Natural killer cell treated with Interleukin-12 subunit alpha and Interleukin-12 subunit beta and Interleukin-15 and Interleukin-18, amount 100 ng/mL, for 72 hours (primary cell): ENCODE measurements around the gene SLC7A1. TPM values are rescaled to one million over a fixed set of nuclear protein-coding genes. Genes with fewer than 3 reads are reported as not detected.
A peak's percentile ranks its signal among the peaks of the same experiment; 100 is the strongest.
"Not testable (repeated sequence)": the region's sequence is repeated elsewhere in the genome, so short reads cannot be mapped to it uniquely, and the experiment has no call there.

Source experiments
- ATAC-seq, 2 donors: fragments of 150-1000 bp; cut with Tn5 transposase in 1 of 2; sonication (Bioruptor Pico), chemical (Tn5 transposase) in 1 of 2; 2 replicates each; pipeline ENCODE4 v1.10.0; 2021
- DNase-seq: peaks from one replicate; pipeline ENCODE4 v3.0.0; 2022; ENCODE audit warnings: low spot score
- H3K27ac Mint-ChIP-seq, 2 donors: 1 replicate in 1 of 2; 2 replicates in 1 of 2; pipeline ENCODE4 v1.8.0; 2022; ENCODE audit warnings: mixed read lengths in 2 of 2, mild to moderate bottlenecking in 1 of 2, moderate library complexity in 1 of 2
- H3K27me3 Mint-ChIP-seq, 2 donors: 1 replicate in 1 of 2; 2 replicates in 1 of 2; pipeline ENCODE4 v1.8.0; 2022; ENCODE audit warnings: mixed read lengths in 2 of 2
- H3K36me3 Mint-ChIP-seq: one replicate; pipeline ENCODE4 v1.8.0; 2022; ENCODE audit warnings: mixed read lengths
- H3K4me1 Mint-ChIP-seq, 2 donors: 1 replicate in 1 of 2; 2 replicates in 1 of 2; pipeline ENCODE4 v1.8.0; 2022; ENCODE audit warnings: low read depth in 2 of 2, mixed read lengths in 2 of 2, mild to moderate bottlenecking in 1 of 2
- H3K4me3 Mint-ChIP-seq: one replicate; pipeline ENCODE4 v1.8.0; 2022; ENCODE audit warnings: mixed read lengths
- H3K9me3 Mint-ChIP-seq: 2 replicates; pipeline ENCODE4 v1.8.0; 2022; ENCODE audit warnings: mixed read lengths
- total RNA-seq, 2 donors: library from RNA; stranded (reverse); gene quantifications; one replicate each; pipeline ENCODE4 v1.2.3, GENCODE V29; 2022

The SLC7A1 gene
- total RNA-seq = 100 to 1,000 TPM in 1 of 2 donors, 10 to 100 TPM in 1; 80.2 to 152 TPM

DNA sequence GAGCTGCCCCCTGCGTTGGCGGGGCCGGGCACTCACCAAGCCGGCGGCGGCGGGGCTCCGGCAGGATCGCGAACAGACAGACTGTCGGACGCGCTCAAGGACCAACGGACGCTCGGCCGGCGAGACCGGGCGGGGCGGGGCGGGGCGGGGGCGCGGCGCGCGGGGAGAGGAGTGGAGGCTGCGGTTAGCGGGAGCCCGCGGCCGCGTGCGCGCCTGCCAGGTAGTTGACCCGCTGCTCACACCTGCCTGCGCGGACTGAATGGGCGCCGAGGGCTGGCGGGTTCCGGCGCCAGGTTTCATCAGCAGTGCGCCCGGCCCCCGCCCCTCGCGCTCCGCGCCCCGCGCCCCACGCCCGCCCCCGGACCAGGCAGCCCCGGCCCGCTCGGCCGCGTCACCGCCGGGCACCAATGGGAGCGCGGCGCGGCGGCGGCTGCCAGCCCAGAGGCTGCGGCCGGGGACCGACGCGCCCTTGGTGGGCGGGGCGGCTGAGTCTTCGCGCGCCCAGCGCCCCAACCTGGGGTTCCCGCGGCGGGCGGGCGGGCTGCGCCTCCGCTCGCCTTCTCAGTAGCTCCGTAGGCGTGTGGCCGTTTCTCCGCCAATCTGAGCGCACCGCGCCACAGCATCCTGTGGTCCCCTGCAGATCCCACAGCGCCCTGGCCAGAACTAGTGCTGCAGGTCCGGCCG, at the start of gene SLC7A1:
Gene SLC7A1 (minus strand): TSS at position 309 of the 684 bp plus-strand sequence. CDS start 59,500 bp downstream, outside the sequence.
- DNase-seq (peak; percentile 92), ATAC-seq (peak; percentile 93 to 95)
- peaks cover 22 to 27% of the 10 kb centered on the region in 2 donors for H3K4me1 Mint-ChIP-seq
- peak within 1 kb of the TSS; percentile 88 for H3K4me3 Mint-ChIP-seq
- peak within 1 kb of the TSS; percentile 79 to 86 for H3K27ac Mint-ChIP-seq
- H3K27me3 Mint-ChIP-seq = peaks cover 0 to 2% of the 10 kb centered on the region in 2 donors
- H3K9me3 Mint-ChIP-seq = no peaks in the 10 kb centered on the region
- no peaks in the 10 kb centered on the region for H3K36me3 Mint-ChIP-seq

DNA sequence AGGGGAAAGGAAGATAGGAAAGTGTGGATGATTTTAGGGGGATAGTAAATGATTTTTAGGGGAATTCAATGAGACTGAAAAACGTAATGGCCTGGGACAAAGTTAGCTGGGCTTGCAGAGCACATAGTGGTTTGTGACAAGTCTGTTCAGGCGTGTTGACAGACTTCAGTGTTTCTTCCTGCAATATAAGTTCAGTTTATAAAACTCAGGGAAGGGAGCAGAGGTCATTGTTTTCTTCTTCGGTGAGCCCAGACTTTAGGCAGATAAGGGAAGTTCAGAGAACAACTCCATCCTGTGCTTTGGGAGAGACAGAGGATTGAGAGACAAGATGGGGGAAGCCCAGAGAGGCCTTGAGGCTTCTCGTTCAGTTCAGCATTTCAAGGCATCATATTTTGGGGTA, 45.2 kb upstream of the SLC7A1 start:
- Mint-ChIP-seq H3K27ac (no peak overlapping the region), H3K27me3 (peaks cover 13% of the 10 kb centered on the region in 2 donors), H3K4me3 (no peak overlapping the region), H3K9me3 (no peaks in the 10 kb centered on the region), H3K4me1 (no peaks in the 10 kb centered on the region), H3K36me3 (no peaks in the 10 kb centered on the region)
- ATAC-seq (no peak), DNase-seq (no peak)

DNA sequence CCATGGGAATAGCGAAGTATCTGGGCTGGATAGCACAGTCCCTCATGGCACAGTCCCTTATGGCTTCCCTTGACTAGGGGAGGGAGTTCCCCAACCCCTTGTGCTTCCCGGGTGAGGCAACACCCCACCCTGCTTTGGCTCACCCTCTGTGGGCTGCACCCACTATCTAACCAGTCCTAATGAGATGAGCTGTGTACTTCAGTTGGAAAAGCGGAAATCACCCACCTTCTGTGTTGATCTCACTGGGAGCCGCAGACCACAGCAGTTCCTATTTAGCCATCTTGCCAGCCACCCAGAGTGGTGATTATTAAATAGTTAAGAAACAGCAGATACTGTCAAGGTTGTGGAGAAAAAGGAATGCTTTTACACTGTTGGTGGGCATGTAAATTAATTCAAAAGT, 41.3 kb upstream of the SLC7A1 start:
- not testable (repeated sequence) for ATAC-seq, H3K4me1 Mint-ChIP-seq, H3K36me3 Mint-ChIP-seq, H3K4me3 Mint-ChIP-seq, H3K27ac Mint-ChIP-seq, H3K9me3 Mint-ChIP-seq, DNase-seq
- peaks cover 33 to 42% of the 10 kb centered on the region in 2 donors for H3K27me3 Mint-ChIP-seq

DNA sequence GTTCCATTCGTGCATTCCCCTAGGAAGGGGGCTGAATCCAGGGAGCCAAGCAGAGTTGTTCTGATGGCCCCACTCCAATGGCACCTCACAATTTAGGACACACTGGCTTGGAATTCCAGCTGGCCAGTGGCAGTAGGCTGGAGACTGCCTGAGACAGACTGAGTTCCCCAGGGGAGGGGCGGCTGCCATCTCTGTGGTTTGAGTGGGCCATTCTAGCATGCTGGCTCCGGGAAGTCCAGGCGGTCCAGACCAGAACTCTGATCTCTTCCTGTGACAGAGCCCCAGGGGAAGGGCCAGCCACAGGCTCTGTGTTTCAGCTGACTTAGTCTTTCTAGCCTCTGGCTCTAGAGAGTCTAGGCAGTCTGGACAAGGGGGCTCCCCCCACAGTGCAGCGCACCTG, 29.5 kb upstream of the SLC7A1 start:
- DNase-seq = no peak
- Mint-ChIP-seq H3K4me3 (no peak overlapping the region), H3K36me3 (no peaks in the 10 kb centered on the region), H3K4me1 (no peaks in the 10 kb centered on the region), H3K9me3 (peaks cover 3% of the 10 kb centered on the region), H3K27me3 (peaks cover 35 to 65% of the 10 kb centered on the region in 2 donors), H3K27ac (no peak overlapping the region)
- no peak for ATAC-seq

DNA sequence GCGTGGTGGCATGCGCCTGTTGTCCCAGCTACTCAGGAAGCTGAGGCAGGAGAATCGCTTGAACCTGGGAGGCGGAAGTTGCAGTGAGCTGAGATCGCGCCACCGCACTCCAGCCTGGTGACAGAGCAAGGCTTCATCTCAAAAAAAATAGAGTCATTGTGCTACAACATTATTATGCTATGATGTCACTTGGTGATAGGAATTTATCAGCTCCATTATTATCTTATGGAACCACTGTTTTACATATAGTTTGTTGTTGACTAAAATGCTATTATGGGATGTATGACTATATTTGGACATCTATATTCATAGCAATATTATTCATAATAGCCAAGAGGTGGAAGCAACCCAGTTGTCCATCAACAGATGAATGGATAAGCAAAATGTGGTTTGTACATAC, 26.4 kb upstream of the SLC7A1 start:
- no peak overlapping the region for H3K27ac Mint-ChIP-seq
- DNase-seq (no peak), ATAC-seq (no peak)
- no peak overlapping the region for H3K4me3 Mint-ChIP-seq
- peaks cover under 1% of the 10 kb centered on the region for H3K9me3 Mint-ChIP-seq
- peaks cover 34 to 53% of the 10 kb centered on the region in 2 donors for H3K27me3 Mint-ChIP-seq
- no peaks in the 10 kb centered on the region for H3K36me3 Mint-ChIP-seq
- H3K4me1 Mint-ChIP-seq = no peaks in the 10 kb centered on the region

DNA sequence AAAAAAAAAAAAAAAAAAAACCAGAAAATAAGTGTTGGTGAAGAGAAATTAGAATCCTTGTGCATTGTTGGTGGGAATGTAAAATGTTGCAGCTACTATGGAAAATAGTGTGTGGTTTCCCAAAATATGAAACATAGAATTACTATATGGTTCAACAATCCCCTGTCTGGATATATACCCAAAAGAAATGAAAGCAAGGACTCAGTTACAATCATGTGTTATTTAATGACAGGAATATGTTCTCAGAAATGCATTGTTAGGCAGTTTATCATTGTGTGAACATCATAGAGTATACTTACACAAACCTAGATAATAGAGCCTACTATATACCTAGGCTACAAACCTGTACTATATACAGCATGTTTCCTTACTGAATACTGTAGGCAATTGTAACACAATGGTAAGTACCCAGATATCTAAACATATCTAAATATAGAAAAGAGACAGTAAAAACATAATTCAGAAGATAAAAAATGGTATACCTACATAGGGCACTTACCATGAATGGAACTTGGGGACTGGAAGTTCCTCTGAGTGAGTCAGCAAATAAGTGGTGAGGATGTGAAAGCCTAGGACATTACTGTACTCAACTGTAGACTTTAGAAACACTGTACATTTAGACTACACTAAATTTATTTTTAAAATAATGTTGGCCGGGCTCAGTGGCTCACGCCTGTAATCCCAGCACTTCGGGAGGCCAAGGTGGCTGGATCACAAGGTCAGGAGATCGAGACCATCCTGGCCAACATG, 25.7 kb upstream of the SLC7A1 start:
- H3K36me3 Mint-ChIP-seq = no peaks in the 10 kb centered on the region
- no peak overlapping the region for H3K4me3 Mint-ChIP-seq
- H3K4me1 Mint-ChIP-seq = no peaks in the 10 kb centered on the region
- peaks cover 35 to 53% of the 10 kb centered on the region in 2 donors for H3K27me3 Mint-ChIP-seq
- DNase-seq = no peak
- H3K27ac Mint-ChIP-seq = no peak overlapping the region
- no peak for ATAC-seq
- no peaks in the 10 kb centered on the region for H3K9me3 Mint-ChIP-seq

DNA sequence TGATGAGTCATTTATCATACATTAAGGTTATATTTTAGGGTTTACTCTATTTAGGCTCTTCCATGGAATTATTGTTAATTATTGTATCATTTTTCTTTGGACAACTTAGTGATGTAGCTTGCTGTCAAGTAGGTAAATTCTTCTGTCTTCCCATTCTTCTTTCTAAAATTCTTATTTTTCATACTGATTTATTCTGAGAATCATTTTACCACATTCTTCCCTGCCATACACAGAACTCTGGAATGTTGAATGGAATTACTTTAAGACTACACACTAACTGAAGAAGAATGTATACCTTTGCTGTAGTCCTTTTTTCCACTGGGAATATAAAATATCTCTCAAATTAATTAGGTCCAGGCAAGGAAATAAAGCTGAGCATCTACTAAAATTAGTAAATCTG, 24.5 kb upstream of the SLC7A1 start:
- H3K4me3 Mint-ChIP-seq = no peak overlapping the region
- no peaks in the 10 kb centered on the region for H3K9me3 Mint-ChIP-seq
- peaks cover 37 to 55% of the 10 kb centered on the region in 2 donors for H3K27me3 Mint-ChIP-seq
- no peaks in the 10 kb centered on the region for H3K4me1 Mint-ChIP-seq
- no peak overlapping the region for H3K27ac Mint-ChIP-seq
- H3K36me3 Mint-ChIP-seq = no peaks in the 10 kb centered on the region
- DNase-seq (no peak), ATAC-seq (no peak)

DNA sequence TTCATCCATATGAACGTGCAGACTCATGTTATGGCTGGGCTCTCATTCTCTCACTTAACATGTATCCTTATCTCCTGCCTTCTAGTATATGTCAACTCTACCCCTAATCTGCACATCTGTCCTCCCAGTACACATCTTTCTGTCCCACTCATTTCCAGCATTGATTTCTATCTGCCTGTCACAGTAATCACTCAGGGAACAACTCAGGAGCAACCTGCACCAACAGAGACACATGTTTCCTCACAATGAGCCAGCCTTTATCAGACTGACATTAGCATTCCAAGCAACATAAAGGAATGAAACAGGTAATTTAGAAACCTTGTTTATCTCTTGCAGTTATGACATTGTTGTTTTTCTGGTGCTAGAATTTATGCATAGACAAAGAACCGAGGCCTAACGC, 17.6 kb upstream of the SLC7A1 start:
- no peaks in the 10 kb centered on the region for H3K9me3 Mint-ChIP-seq
- no peak overlapping the region for H3K27ac Mint-ChIP-seq
- no peaks in the 10 kb centered on the region for H3K4me1 Mint-ChIP-seq
- H3K4me3 Mint-ChIP-seq = no peak overlapping the region
- DNase-seq (no peak), ATAC-seq (no peak)
- H3K27me3 Mint-ChIP-seq = peaks cover 47 to 75% of the 10 kb centered on the region in 2 donors
- H3K36me3 Mint-ChIP-seq = no peaks in the 10 kb centered on the region

DNA sequence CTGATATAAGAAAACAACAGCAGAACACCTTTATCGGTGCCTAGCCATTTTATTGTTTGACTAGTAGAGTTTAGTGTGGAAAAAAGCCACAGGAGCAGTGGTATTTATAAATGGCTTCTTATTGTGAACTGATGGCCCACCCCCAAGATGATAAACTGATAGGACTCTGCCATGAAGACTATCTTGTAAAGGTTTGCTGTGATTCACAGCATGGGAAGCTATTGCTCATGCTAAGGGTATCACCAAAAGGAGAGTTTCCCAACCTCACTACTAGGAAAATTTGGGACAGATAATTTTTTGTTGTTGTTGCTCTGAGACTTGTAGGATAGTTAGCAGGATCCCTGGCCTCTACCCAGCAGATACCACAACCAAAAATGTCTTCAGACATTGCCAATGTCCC, 12.0 kb upstream of the SLC7A1 start:
- DNase-seq = no peak
- ATAC-seq = no peak
- Mint-ChIP-seq H3K9me3 (no peaks in the 10 kb centered on the region), H3K4me3 (no peak overlapping the region), H3K4me1 (no peaks in the 10 kb centered on the region), H3K27me3 (peaks cover 29 to 31% of the 10 kb centered on the region in 2 donors), H3K27ac (no peak overlapping the region), H3K36me3 (no peaks in the 10 kb centered on the region)

DNA sequence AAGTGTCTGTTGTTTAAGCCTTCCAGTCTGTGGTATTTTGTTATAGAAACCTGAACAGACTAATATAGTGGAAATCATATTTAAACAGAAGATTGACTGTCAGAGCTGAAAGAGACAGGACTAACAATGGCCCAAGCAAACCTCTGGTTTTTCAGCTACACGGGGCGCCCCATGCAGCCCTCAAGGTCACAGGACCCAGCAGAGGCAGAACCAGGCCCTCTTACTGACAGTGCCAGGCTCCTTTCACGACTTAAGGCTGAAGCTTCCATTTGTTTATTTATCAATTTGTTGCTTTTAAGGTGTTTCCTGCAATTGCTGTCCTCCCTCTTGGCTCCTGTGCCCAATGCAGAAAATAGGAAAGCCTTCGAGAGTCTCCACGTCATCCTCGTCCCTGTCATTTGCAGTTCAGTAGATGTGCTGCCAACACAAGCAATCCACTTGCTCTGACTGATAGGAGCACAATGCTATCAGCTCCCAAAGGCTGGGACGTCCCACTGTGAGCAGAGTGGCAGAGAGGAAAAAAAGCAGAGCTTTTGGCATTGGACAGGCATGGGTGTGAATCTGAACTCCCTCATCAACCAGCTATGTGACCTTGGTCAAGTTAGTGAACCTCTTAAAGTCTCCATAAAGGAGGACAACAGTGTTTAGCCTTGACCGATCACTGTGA, 10.5 kb upstream of the SLC7A1 start:
- Mint-ChIP-seq H3K27me3 (peaks cover 25 to 27% of the 10 kb centered on the region in 2 donors), H3K4me3 (no peak overlapping the region), H3K27ac (no peak overlapping the region), H3K36me3 (no peaks in the 10 kb centered on the region), H3K4me1 (no peaks in the 10 kb centered on the region), H3K9me3 (no peaks in the 10 kb centered on the region)
- no peak for DNase-seq
- ATAC-seq = no peak

DNA sequence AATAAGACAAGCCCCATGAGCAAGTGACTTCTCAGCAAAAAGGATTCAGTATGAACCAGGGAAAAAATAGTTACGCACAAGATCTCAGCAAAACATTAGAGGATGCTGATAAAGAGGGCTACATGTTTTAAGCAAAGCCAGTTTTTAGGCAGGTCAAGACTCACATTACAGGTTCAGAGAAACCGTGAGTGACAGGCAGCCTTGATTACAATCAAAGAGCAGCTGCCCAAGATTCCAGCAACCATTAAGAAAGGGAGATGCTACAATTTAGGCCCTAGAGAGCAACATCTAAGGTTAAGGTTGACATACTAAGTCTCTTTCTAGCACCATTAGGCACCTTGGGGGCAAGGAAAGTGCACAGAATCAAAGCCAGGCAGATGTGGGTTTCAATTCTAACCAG, 2.8 kb upstream of the SLC7A1 start:
- Mint-ChIP-seq H3K4me3 (no peak overlapping the region), H3K4me1 (peaks cover 10 to 18% of the 10 kb centered on the region in 2 donors), H3K27me3 (peaks cover 8 to 9% of the 10 kb centered on the region in 2 donors), H3K27ac (no peak overlapping the region), H3K36me3 (no peaks in the 10 kb centered on the region), H3K9me3 (no peaks in the 10 kb centered on the region)
- DNase-seq = no peak
- ATAC-seq = no peak

DNA sequence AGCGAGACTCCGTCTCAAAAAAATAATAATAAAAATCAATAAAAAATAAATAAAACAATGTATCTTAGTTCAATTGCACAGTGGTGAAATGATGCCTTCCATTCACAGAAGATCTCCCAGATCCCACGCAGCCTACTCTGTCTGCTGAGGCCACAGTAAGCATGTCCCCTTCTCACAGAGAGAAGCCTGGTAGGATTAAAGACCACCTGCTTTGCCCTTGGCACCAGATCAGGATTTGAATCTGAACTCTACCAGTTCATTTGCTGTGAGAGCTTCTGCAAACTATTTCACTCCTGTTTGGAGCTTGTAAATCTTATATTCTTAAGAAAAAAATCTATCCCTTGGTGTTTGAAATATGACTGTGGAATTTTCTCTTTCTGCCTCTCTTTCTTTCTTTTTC, 2.2 kb upstream of the SLC7A1 start:
- Mint-ChIP-seq H3K4me1 (peaks cover 16 to 22% of the 10 kb centered on the region in 2 donors), H3K27ac (no peak overlapping the region), H3K27me3 (peaks cover 6 to 8% of the 10 kb centered on the region in 2 donors), H3K36me3 (no peaks in the 10 kb centered on the region), H3K9me3 (no peaks in the 10 kb centered on the region), H3K4me3 (no peak overlapping the region)
- ATAC-seq (no peak), DNase-seq (no peak)

DNA sequence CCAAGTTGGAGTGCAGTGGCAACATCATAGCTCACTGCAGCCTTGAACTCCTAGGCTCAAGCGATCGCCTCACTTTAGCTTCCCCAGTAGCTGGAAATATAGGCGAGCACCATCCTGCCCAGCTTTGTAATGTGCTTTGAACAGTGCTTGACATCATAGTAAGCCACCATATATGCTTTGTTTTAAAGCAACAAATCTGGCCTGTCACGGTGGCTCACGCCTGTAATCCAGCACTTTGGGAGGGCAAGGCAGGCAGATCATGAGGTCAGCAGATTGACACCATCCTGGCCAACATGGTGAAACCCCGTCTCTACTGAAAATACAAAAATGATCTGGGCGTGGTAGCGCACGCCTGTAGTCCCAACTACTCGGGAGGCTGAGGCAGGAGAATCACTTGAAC, 1.8 kb upstream of the SLC7A1 start:
- Mint-ChIP-seq H3K36me3 (no peaks in the 10 kb centered on the region), H3K4me1 (peaks cover 20 to 22% of the 10 kb centered on the region in 2 donors), H3K4me3 (no peak overlapping the region), H3K9me3 (no peaks in the 10 kb centered on the region), H3K27me3 (peaks cover 3 to 4% of the 10 kb centered on the region in 2 donors), H3K27ac (no peak overlapping the region)
- ATAC-seq (no peak), DNase-seq (no peak)

DNA sequence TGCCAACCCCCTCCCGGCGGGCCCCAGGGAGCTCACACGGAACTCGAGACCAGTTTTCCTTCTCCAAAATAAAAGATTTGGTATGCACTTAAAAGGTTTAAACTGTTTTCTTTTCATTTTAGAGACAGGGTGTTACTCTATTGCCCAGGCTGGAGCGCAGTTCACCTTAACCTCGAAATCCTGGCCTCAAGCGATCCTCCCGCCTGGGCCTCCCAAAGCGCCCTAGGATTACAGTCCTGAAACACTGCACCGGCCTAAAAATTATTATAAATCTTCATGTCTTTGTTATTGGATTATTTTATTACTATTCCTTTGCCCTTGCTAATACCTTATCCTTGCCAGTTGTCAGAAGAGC, 553 bp upstream of the SLC7A1 start:
- Mint-ChIP-seq H3K27ac (peak overlapping the region; percentile 60 to 86), H3K9me3 (no peaks in the 10 kb centered on the region), H3K4me3 (peak overlapping the region; percentile 83), H3K27me3 (peaks cover 0 to 3% of the 10 kb centered on the region in 2 donors), H3K36me3 (no peaks in the 10 kb centered on the region), H3K4me1 (peaks cover 22 to 27% of the 10 kb centered on the region in 2 donors)
- no peak for DNase-seq
- no peak for ATAC-seq
